Measurements from ENCODE around the gene CFAP161.

The CFAP161 gene

DNA sequence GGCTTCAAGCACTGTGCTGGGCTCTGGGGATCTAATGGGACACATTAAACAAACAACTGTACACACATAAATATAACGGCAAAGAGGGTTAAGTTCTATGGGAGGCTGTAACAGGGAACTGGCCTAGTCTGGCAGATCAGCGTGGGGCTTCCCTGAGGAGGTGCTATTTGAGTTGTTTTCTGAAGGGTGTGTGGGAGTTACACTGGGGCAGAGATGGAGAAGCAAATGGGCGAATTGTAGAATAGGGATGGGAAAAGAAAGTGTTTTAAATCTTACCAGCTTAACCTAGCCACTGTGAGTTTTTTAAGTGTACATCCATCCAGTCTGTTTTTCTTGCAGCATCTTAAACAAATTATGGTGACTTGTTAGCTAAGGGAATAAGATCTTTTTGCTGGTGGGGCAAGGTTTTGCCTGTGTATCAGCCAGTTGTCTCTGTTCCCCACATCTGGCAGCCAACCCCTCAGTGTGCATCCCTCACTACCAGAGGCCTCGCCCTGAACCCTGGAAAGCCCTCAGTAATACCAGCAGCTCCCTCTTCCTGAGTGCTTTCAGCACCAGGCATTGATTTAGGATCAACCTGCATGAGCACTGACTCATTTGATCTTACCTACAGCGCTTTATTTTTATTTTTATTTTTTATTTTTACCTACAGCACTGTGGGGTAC is 51.7 kb downstream of the CFAP161 start:
- no peak for DNase-seq

DNA sequence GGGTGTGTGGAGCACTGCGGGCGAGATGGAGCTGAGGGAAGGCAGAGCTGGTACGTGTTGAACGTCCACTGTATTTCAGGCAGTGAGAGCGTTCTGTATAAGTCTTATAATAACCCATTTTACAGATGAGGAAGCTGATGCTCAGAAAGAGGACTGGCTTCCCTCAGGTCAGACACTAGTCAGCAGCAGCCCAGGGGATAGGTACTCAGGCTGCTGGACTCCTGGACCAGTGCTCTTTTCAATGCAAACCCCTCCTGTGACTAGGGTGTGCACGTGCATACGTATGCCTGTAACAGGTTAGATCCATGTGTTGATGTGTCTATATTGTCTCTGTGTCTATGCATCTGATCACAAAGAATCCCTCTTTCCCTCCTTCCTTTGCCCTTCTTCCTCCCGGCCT is 54.3 kb downstream of the CFAP161 start:
- DNase-seq, result no peak

DNA sequence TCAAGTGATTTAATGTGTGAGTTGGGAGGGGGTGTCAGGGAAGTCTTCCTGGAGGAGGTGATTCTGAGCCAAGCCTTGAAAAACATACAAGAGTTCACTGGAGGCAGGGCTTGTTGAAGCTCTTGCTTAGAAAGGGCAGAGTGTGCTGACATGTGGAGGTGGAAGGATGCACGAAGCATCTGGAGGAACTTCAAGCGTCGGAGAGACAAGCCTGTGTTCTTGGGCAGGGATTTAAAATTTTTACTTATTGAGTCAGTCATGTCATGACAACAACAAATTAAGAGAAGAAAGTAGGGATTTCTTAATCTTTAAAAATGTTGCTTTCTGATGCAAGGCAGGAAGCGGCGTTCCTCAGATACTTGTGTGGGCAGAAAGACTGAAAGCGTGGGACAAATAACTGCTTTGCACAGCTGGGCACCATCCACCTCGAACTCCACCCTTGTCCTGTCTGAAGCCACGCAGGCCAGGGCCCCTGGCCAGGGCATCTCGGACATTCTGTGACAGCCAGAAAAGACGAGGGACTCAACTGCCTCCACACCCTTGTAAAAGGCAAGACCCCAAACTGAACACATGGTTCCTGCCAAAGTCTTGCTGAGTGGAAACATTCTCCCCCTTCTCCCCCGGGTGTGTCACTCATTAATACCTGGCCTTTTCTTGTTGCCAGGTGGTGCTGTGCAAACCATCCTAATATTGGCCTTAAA is 55.7 kb downstream of the CFAP161 start:
- no peak for DNase-seq

DNA sequence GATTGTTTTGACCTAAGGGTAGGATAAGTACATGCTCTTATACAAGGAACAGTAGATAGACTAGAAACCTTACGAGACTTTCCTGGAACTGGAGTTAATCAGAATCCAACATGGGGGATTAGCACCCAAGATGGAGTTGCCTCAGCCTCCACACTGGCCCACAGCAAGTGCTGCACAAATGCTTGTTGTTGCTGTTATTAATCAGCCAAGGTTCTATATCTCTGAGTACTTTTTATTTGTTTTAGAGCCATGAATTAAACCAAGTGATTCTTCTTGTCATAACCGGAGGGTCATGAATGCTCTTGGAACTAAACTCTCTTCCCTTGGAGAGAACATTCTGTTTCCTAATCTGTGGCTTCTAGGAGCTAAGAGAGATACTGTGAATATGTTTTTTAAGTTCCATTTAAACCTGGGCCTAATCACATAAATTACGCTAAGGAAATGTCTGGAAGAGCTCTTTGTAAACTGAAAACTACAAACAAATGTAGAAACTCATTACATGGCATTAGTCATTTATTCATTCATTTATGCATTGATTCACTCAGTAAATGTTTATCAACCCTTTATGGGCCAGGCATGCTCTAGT is 56.9 kb downstream of the CFAP161 start:
- DNase-seq, result no peak

DNA sequence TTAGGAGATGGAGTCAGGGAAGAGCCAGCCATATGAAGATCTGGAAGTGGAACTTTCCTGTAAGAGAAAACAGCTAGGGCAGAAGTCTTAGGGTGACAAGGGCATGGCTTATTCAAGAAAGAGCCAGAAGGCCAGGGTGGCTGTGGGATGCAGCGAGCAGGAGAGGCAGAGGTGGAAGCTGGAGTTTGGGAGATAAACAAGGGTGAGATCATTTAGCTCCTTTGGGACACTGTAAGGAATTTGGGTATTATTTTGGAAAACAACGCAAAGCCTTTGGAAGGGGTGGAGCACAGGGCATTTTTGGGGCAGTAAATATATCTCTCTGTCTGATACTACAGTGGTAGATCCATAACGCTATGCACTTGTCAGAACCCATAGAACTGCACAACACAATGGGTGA is 57.6 kb downstream of the CFAP161 start:
- no peak for DNase-seq

DNA sequence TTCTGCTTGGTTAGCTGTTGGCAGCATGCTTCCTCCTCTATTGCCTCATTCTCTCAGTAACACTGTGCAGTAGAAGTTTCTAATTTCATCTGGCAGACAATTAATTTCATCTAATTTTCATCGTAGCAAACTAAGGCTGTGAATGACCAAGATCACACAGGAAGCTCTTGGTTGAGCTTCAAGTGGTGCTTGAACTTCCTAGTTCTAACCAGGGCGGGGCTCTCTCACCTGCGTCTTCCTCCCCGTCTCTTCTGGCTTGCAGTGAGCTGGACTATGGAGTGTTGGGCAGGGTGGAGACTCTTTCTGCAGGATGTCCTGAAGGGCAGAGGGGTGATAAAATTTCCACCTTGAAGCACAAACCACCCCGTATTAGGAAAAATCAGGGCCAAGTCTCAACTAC is 60.7 kb downstream of the CFAP161 start:
- no peak for DNase-seq

DNA sequence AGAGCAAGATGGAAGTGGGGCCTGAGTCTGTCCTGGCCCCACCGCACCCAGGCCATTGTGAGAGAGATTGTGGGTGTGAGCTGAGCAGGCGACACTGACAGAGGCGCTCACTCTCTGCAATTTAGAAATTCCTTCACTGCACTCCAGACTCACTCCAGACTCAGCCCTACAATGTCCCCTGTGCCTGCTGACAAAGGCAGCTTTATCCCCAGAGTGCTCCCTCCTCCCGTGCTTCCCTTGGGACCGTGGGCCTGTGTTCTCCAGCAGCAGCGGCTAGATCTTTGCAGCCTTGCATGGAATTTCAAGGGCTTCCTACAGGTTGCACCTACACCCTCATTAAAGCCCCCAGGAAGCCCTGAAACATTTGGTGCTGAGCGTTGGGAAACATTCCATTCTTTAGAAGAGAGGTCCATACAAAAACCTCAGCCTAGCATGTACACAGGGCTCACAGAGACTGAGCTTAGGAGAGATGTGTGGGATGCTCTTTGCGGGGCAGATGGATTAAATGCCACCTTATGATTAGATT is 61.3 kb downstream of the CFAP161 start:
- no peak for DNase-seq

DNA sequence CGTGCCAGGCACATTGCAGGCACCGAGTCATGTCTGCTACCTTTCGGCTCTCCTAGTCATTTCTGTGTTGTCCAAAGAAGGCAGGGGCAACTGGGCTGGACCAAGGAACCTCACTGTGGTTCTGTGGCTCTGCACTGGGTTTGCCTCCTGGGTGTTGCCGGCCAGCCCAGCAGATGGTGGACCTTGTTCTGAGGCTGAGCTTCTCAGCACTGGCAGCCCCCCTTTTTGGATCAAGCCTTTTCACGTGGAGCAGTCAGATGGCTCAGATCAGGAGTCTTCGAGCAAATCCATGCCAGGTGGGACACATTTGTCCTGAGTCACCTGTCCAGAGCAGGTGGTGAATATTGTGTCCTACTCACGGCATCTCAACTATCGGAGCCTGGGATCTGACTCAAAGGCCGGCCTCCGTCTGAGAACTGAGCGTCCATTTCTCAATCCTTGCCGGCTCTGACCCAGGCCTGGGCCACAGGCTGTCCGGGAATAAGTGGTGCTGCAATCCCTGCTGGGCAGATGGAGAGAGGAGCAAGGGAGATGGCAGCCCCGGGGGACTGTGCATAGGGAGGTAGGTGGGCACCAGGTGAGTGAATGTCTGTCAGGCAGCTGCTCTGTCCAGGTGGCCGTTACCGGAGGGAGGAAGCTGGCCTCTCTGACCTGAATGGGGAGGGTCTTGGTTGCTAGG is 62.6 kb downstream of the CFAP161 start, which contains the start of gene IL16:
TSS of gene IL16 (plus strand) at position 304 of the 679 bp plus-strand sequence. CDS start 28,521 bp downstream, outside the sequence.
- no peak for DNase-seq

DNA sequence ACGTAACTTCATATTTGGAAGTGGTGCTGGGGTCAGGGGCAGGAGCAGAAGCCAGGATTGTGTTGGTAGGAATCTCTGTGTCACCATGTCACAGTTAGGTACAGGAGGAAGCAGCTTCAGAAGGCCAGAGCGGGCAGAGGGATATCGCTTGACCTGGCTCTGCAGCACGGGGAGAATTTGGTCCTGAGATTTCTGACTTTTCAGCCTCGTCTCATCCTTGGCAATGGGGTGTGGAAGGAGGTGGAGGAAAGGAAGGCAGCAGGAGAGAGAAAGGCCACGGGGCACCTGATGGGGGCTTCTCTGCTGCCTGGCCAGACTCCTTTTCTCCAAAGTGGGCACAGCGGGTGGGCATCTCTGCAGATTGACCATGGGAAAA is 63.2 kb downstream of the CFAP161 start:
- no peak for DNase-seq

DNA sequence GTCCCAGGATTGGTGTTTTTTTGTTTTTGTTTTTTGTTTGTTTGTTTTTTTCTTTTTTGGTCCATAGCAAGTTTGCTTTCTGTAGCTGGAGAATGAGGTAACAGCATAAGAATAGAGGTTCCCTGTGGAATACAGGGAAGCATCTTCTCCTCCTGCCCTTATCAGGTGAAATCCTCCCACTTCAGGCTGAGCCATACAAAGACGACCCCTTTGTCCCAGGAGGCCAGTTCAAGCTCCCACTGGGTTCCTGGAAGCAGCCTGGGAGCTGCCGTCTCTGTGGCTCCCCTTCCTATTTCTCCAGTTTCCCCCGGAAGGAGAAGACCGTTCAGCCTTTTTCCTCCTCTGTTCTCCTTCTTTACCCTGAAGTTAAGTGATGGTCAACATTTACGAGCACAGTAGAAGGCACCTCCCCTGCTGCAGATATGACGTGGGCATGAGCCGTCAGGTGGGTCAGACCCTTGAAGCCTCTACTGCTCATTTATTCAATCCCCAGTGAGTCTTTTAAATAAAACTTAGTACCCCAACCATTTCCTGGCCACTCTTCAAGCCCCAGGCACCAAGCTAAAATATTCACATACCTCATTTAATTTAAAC is 63.7 kb downstream of the CFAP161 start:
- no peak for DNase-seq

All from hematopoietic multipotent progenitor cell treated with erythropoietin and hydrocortisone succinate and interleukin-3 and kit ligand, for 6 days (in vitro differentiated cells).